ENCODE data around the gene CFAP119. TPM values are rescaled to one million over a fixed set of nuclear protein-coding genes. Genes with fewer than 3 reads are reported as not detected.
A peak's percentile ranks its signal among the peaks of the same experiment; 100 is the strongest.

Gene CFAP119
- total and polyA plus RNA-seq, 7 donors, result 0.82 to 11.9 (median 2.5) TPM; not detected in 1

DNA sequence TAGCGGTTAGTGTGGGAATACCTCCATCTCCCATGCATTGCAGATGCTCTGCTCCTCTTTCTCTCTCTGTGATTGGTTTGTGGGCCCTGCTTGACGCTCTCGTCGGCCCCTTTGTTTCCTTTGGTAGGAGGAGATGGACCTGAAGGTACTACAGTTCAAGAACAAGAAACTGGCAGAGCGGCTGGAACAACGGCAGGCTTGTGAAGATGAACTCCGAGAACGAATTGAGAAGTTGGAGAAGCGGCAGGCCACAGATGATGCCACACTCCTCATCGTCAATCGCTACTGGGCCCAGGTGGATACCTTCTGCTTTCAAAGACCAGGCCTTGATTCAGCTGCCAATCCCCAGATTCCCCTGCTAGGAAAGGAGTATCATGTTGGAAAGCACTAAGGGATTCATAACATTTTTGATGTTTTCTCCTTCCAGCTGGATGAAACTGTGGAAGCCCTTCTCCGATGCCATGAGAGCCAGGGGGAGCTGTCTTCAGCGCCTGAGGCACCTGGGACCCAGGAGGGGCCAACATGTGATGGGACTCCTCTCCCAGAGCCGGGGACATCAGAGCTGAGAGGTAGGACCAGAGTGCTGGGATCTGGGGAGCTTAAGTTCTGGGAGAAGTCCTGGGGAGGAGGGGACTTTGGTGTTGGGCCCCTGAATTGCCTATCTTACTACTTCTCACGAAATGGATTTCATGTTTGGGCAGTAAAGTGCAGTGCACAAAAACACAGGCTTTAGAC lies 1.3 kb upstream of the CFAP119 start:
- Histone ChIP-seq H3K27me3 (no peaks in the 10 kb centered on the region), H3K4me3 (peak overlapping the region; percentile 75 to 95 (median 84)), H3K36me3 (peaks cover 39 to 50% (median 42%) of the 10 kb centered on the region in 4 donors), H3K4me1 (peaks cover 0 to 33% (median 31%) of the 10 kb centered on the region in 4 donors), H3K27ac (peak overlapping the region; percentile 89 to 96 (median 92)), H3K9me3 (no peaks in the 10 kb centered on the region)
- DNase-seq, result no peak
- WGBS, 2 donors, result 60 to 73% methylated on average over 15 of the region's 15 CpGs
- TF ChIP-seq, protein P1, sequence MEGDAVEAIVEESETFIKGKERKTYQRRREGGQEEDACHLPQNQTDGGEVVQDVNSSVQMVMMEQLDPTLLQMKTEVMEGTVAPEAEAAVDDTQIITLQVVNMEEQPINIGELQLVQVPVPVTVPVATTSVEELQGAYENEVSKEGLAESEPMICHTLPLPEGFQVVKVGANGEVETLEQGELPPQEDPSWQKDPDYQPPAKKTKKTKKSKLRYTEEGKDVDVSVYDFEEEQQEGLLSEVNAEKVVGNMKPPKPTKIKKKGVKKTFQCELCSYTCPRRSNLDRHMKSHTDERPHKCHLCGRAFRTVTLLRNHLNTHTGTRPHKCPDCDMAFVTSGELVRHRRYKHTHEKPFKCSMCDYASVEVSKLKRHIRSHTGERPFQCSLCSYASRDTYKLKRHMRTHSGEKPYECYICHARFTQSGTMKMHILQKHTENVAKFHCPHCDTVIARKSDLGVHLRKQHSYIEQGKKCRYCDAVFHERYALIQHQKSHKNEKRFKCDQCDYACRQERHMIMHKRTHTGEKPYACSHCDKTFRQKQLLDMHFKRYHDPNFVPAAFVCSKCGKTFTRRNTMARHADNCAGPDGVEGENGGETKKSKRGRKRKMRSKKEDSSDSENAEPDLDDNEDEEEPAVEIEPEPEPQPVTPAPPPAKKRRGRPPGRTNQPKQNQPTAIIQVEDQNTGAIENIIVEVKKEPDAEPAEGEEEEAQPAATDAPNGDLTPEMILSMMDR (IDR thresholded peaks at IDR 0.05), result no peak
- TF ChIP-seq POLR2AphosphoS5 (IDR thresholded peaks at IDR 0.05) (no peak), EP300 (IDR thresholded peaks at IDR 0.05) (no peak)
- intact Hi-C loops (cut with DNase I), result loop anchor here (2.0 to 5.0 kb wide), 2 partner anchors 14 to 129 kb away; partner anchors contain the start of genes BCL7C and PHKG2

DNA sequence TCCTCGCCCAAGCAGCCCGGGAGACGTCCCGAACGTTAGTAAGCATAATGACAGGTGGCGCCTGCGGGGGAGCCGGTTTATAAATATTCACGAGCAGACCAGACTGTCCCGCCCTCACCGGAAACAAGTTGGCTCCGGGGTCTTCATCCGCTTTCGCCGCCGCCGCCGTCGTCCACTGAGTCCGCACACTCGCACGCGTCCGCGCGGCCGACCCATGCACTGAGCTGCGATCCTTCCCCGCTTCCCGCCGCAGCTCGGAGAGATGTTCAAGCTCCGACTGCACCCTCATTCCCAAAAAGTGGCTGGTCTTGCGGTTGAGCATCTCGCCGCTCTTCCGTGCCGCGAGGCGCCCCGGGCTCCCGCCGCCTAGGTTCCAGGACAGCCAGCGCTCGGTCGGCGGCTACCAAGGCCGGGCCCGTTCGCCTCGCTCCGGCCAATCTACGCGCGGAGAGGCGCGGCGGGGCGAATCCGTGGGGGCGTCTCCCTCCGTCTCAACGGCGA lies 385 bp downstream of the CFAP119 start:
- peaks cover 0 to 33% (median 31%) of the 10 kb centered on the region in 4 donors for H3K4me1 ChIP-seq
- peaks cover 25 to 42% (median 32%) of the 10 kb centered on the region in 4 donors for H3K36me3 ChIP-seq
- WGBS, 2 donors, result 0 to 1% methylated on average over 64 of the region's 64 CpGs
- peak overlapping the region; percentile 75 to 95 (median 84) for H3K4me3 ChIP-seq
- no peak for DNase-seq
- no peaks in the 10 kb centered on the region for H3K9me3 ChIP-seq
- intact Hi-C loops (cut with DNase I), result loop anchor here (5.0 kb wide), 1 partner anchor 131 kb away; the partner anchor contains the start of gene BCL7C
- TF ChIP-seq EP300 (IDR thresholded peaks at IDR 0.05) (no peak), POLR2A (IDR thresholded peaks at IDR 0.05) (no peak), POLR2AphosphoS5 (IDR thresholded peaks at IDR 0.05) (no peak)
- TF ChIP-seq, protein P1 (IDR thresholded peaks at IDR 0.05), result no peak
- H3K27ac ChIP-seq, result peak overlapping the region; percentile 89 to 96 (median 92)
- H3K27me3 ChIP-seq, result no peaks in the 10 kb centered on the region

DNA sequence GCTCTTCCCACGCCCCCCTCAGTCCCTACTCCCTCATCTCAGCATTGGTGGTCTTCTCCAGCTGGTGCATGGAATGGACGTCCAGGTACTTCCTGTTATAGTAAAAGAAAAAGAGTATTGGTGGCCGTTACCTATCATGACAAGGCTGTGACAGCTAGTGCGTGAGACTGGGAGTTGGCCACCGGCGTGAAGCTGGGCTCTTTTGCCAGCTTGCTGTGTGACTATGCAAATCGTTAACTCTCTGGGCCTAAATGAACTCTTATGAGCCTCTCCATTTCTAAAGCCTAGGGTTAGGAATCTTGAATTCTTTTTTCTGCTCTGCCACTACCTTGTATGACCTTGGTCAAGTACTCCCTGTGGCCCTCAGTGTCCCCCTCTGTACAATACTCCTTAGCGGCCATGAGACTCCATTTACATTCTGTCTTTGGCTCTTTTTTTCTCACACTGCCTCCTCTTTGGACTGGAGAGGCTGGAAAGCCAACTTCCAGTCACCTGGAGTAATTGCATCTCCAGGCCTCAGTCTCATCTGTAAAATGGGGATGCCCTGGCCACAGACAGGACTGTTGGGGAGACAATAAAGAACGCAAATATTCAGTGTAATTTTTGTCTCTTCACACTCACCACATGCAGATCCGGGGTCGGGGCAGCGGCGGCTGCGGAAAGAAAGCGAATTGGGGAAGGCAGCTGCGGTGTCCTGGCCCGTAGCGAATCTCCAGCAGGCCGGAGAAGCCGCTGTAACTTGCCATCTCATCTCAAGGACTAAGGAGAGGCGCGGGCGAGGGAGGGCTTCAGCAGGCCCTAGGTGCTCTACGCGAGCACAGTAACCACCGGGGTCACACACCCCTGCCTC lies 1.1 kb downstream of the CFAP119 start:
- Histone ChIP-seq H3K27ac (peak overlapping the region; percentile 89 to 96 (median 92)), H3K4me3 (peak overlapping the region; percentile 75 to 95 (median 84)), H3K36me3 (peaks cover 18 to 42% (median 27%) of the 10 kb centered on the region in 4 donors), H3K27me3 (no peaks in the 10 kb centered on the region), H3K4me1 (peaks cover 0 to 33% (median 31%) of the 10 kb centered on the region in 4 donors), H3K9me3 (no peaks in the 10 kb centered on the region)
- 27 to 30% methylated on average over 26 of the region's 26 CpGs for WGBS, 2 donors
- no peak for TF ChIP-seq POLR2AphosphoS5 (IDR thresholded peaks at IDR 0.05)
- DNase-seq, result no peak
- intact Hi-C loops (cut with DNase I), result loop anchor here (5.0 kb wide), 1 partner anchor 131 kb away; the partner anchor contains the start of gene BCL7C

DNA sequence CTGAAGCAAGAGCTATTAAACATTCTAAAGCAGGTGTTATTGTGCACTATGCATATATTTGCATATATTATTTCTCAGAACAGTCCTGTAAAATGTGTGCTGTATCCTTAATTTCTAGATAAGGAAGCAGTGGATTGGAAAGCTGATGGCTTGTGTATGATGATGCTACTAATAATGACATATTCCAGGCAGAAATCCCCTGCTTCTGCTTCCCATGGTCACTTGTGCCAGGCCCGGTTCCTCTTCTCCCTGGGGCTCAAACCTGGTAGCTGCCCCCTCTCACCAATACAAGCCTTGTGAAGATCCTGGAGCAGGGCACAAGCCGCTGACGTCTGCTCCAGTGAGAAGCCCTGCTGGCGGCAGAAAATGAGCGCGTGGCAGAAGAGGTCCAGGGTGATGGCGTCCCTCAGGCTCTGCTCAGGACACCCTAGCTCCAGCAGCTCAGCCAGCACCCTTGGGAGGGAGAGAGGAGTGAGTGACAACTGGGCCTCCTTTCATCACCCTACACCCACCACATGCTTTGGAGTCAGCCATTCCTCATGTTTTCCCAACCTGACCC lies 1.8 kb downstream of the CFAP119 start:
- no peaks in the 10 kb centered on the region for H3K27me3 ChIP-seq
- TF ChIP-seq, protein P1 (IDR thresholded peaks at IDR 0.05), result no peak
- no peak for TF ChIP-seq POLR2A (IDR thresholded peaks at IDR 0.05)
- no peak for TF ChIP-seq EP300 (IDR thresholded peaks at IDR 0.05)
- no peak for TF ChIP-seq POLR2AphosphoS5 (IDR thresholded peaks at IDR 0.05)
- 94 to 95% methylated on average over 7 of the region's 7 CpGs for WGBS, 2 donors
- H3K36me3 ChIP-seq, result peaks cover 11 to 41% (median 20%) of the 10 kb centered on the region in 4 donors
- peak; percentile 61 for DNase-seq
- peaks cover 0 to 33% (median 31%) of the 10 kb centered on the region in 4 donors for H3K4me1 ChIP-seq
- no peaks in the 10 kb centered on the region for H3K9me3 ChIP-seq
- intact Hi-C loops (cut with DNase I), result loop anchor here (5.0 kb wide), 1 partner anchor 132 kb away; the partner anchor contains the start of gene BCL7C
- H3K4me3 ChIP-seq, result no peak overlapping the region
- no peak overlapping the region for H3K27ac ChIP-seq

Measured in sigmoid colon (tissue), 7 donors.